ENCODE measurements around the gene MIER2.

GRCh38 chr19:335072-335471 lies 9.5 kb downstream of the MIER2 start:
- TF ChIP-seq, protein P1, sequence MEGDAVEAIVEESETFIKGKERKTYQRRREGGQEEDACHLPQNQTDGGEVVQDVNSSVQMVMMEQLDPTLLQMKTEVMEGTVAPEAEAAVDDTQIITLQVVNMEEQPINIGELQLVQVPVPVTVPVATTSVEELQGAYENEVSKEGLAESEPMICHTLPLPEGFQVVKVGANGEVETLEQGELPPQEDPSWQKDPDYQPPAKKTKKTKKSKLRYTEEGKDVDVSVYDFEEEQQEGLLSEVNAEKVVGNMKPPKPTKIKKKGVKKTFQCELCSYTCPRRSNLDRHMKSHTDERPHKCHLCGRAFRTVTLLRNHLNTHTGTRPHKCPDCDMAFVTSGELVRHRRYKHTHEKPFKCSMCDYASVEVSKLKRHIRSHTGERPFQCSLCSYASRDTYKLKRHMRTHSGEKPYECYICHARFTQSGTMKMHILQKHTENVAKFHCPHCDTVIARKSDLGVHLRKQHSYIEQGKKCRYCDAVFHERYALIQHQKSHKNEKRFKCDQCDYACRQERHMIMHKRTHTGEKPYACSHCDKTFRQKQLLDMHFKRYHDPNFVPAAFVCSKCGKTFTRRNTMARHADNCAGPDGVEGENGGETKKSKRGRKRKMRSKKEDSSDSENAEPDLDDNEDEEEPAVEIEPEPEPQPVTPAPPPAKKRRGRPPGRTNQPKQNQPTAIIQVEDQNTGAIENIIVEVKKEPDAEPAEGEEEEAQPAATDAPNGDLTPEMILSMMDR (conservative IDR thresholded peaks at IDR 0.05; ENCODE audit: low read depth, low read length) = no peak
- TF ChIP-seq EZH2 (IDR thresholded peaks at IDR 0.05; ENCODE audit: low read length, unreplicated experiment) = no peak
